HepG2 (cell line): ENCODE measurements around the gene EEFSEC. TPM values are rescaled to one million over a fixed set of nuclear protein-coding genes. Genes with fewer than 3 reads are reported as not detected.

Source experiments
- ATF4 ChIP-seq, 2 experiments: fragments of 450-650 bp in 1 of 2; sonication (generic) in 1 of 2; formaldehyde crosslinking; IDR thresholded peaks; 2 replicates each; pipeline versions ENCODE4 v1.5.0 to v1.8.0; 2020 to 2022; ENCODE audit warnings: mild to moderate bottlenecking in 1 of 2, missing genetic modification reagents in 1 of 2
- BCL6 ChIP-seq: IDR thresholded peaks from 2 replicates; pipeline ENCODE4 v1.6.1; 2016; ENCODE audit warnings: missing genetic modification reagents, missing compliant biosample characterization
- CTCF ChIP-seq: sonication (generic); formaldehyde crosslinking; IDR thresholded peaks from 2 replicates; pipeline ENCODE4 v1.5.0; 2020; ENCODE audit warnings: mild to moderate bottlenecking, missing genetic modification reagents, moderate library complexity
- FOXA1 ChIP-seq, 2 experiments: fragments of 450-650 bp in 1 of 2; sonication (generic) in 1 of 2; formaldehyde crosslinking in 1 of 2; IDR thresholded peaks; 2 replicates each; pipeline versions ENCODE4 v1.4.0 to v1.6.1; 2016 to 2020; ENCODE audit warnings: missing genetic modification reagents in 1 of 2
- GATAD1 ChIP-seq: IDR thresholded peaks from 2 replicates; pipeline ENCODE4 v1.6.1; 2016; ENCODE audit warnings: missing genetic modification reagents, missing compliant biosample characterization
- GPN1 ChIP-seq: sonication (generic); formaldehyde crosslinking; IDR thresholded peaks from 2 replicates; pipeline ENCODE4 v1.5.1; 2020; ENCODE audit warnings: missing genetic modification reagents, borderline replicate concordance
- HNF4A ChIP-seq: sonication (generic); formaldehyde crosslinking; IDR thresholded peaks from 2 replicates; pipeline ENCODE4 v1.4.0; 2020; ENCODE audit warnings: missing genetic modification reagents
- HNF4G ChIP-seq, 2 experiments: sonication (generic) in 1 of 2; formaldehyde crosslinking in 1 of 2; IDR thresholded peaks; 2 replicates each; pipeline versions ENCODE4 v1.4.0 to v1.6.1; 2011 to 2020; ENCODE audit warnings: borderline replicate concordance in 2 of 2, low read depth in 2 of 2, mild to moderate bottlenecking in 2 of 2, low read length in 1 of 2, missing genetic modification reagents in 1 of 2, moderate library complexity in 1 of 2
- KAT8 ChIP-seq: IDR thresholded peaks from 2 replicates; pipeline ENCODE4 v1.6.1; 2016; ENCODE audit warnings: missing genetic modification reagents, missing compliant biosample characterization
- KDM3A ChIP-seq: IDR thresholded peaks from 2 replicates; pipeline ENCODE4 v1.6.1; 2018; ENCODE audit warnings: low read depth, missing compliant biosample characterization
- KMT2B ChIP-seq: IDR thresholded peaks from 2 replicates; pipeline ENCODE4 v1.6.1; 2016; ENCODE audit warnings: missing genetic modification reagents, missing compliant biosample characterization
- LCORL ChIP-seq, 2 experiments: fragments of 450-650 bp in 1 of 2; sonication (generic) in 1 of 2; formaldehyde crosslinking in 1 of 2; IDR thresholded peaks; 2 replicates each; pipeline versions ENCODE4 v1.5.0 to v1.6.1; 2017 to 2020; ENCODE audit warnings: antibody characterized with exemption in 1 of 2, missing genetic modification reagents in 1 of 2
- RAD21 ChIP-seq: fragments of 450-650 bp; formaldehyde crosslinking; IDR thresholded peaks from 2 replicates; pipeline ENCODE4 v1.5.0; 2020; ENCODE audit warnings: mild to moderate bottlenecking
- RARA ChIP-seq: IDR thresholded peaks from 2 replicates; pipeline ENCODE4 v1.6.1; 2016; ENCODE audit warnings: missing genetic modification reagents, missing compliant biosample characterization
- REPIN1 ChIP-seq: sonication (generic); formaldehyde crosslinking; IDR thresholded peaks from 2 replicates; pipeline ENCODE4 v1.8.0; 2022; ENCODE audit warnings: missing genetic modification reagents, low read depth, mild to moderate bottlenecking, borderline replicate concordance
- RXRA ChIP-seq: sonication (generic); formaldehyde crosslinking; IDR thresholded peaks from 2 replicates; pipeline ENCODE4 v1.5.1; 2020; ENCODE audit warnings: missing genetic modification reagents
- TEAD3 ChIP-seq: optimal IDR thresholded peaks from 2 replicates; pipeline ENCODE3; 2016; ENCODE audit warnings: borderline replicate concordance
- ZBTB42 ChIP-seq: sonication (generic); formaldehyde crosslinking; IDR thresholded peaks from 2 replicates; pipeline ENCODE4 v1.5.0; 2020; ENCODE audit warnings: mild to moderate bottlenecking, missing genetic modification reagents
- ZGPAT ChIP-seq: IDR thresholded peaks from 2 replicates; pipeline ENCODE4 v1.6.1; 2016; ENCODE audit warnings: mild to moderate bottlenecking
- ZMYM4 ChIP-seq: sonication (generic); formaldehyde crosslinking; IDR thresholded peaks from 2 replicates; pipeline ENCODE4 v1.8.1; 2023; ENCODE audit warnings: mild to moderate bottlenecking, missing genetic modification reagents
- ZNF124 ChIP-seq: sonication (generic); formaldehyde crosslinking; IDR thresholded peaks from 2 replicates; pipeline ENCODE4 v1.4.0; 2020; ENCODE audit warnings: missing genetic modification reagents
- ZNF33B ChIP-seq: sonication (generic); formaldehyde crosslinking; IDR thresholded peaks from 2 replicates; pipeline ENCODE4 v1.5.1; 2020; ENCODE audit warnings: mild to moderate bottlenecking, missing genetic modification reagents
- ZNF382 ChIP-seq: sonication (generic); formaldehyde crosslinking; IDR thresholded peaks from 2 replicates; pipeline ENCODE4 v1.5.0; 2020; ENCODE audit warnings: missing genetic modification reagents, mild to moderate bottlenecking, borderline replicate concordance
- ZNF850 ChIP-seq: sonication (generic); formaldehyde crosslinking; conservative IDR thresholded peaks from 2 replicates; pipeline ENCODE4 v1.9.0; 2021; ENCODE audit warnings: mild to moderate bottlenecking, missing genetic modification reagents
- polyA plus RNA-seq, 8 experiments: library from polyadenylated mRNA; depleted of rRNA in 3 of 8; stranded (reverse) in 7 of 8; unstranded in 1 of 8; fragments of >200 nt; fragmentation: Illumina TruSeq in 4 of 8; extraction: Trizol in 4 of 8; gene quantifications; 2 replicates each; pipeline versions ENCODE4 v1.2.1 to v1.2.3, GENCODE V29; 2011 to 2016; ENCODE audit warnings: low read depth in 4 of 8, missing spikeins in 1 of 8, mixed read lengths in 1 of 8; ENCODE audit not compliant: insufficient read depth in 1 of 8
- total RNA-seq, 5 experiments: library from RNA; depleted of rRNA; stranded (reverse); fragments of >200 nt; fragmentation: Illumina TruSeq; extraction: Trizol; gene quantifications; 2 replicates each; pipeline ENCODE4 v1.2.3, GENCODE V29; 2016; ENCODE audit warnings: low read depth in 1 of 5
- TF ChIP-seq, protein P1 (sequence below): sonication (generic); formaldehyde crosslinking; IDR thresholded peaks from 2 replicates; pipeline ENCODE4 v1.4.0; 2020; ENCODE audit warnings: missing genetic modification reagents

EEFSEC gene
- total and polyA plus RNA-seq, 2 of the 13 experiments (the other 11 are each of a cell fraction or from before 2014, with no cell fraction given): 6.4 to 24.2 TPM

GRCh38 chr3:128170866-128171516, 17.7 kb downstream of the EEFSEC start (continued):
- TF ChIP-seq REPIN1 (CRISPR knock-in tag) (peak; percentile 87; the same call in 1 of the 2 replicates), KMT2B (CRISPR knock-in tag) (0 out of 2 replicates have a peak, but pooled peaks have one; percentile 32), TEAD3 (CRISPR knock-in tag) (peak; percentile 88), RARA (CRISPR knock-in tag) (peak; percentile 76), ZNF33B (CRISPR knock-in tag) (no peak), RXRA (CRISPR knock-in tag) (peak; percentile 41; the same call in 1 of the 2 replicates), ZNF850 (CRISPR knock-in tag) (no peak), BCL6 (CRISPR knock-in tag) (peak; percentile 91), KAT8 (CRISPR knock-in tag) (peak; percentile 74), ZMYM4 (CRISPR knock-in tag) (peak; percentile 83), GPN1 (CRISPR knock-in tag) (no peak), KDM3A (CRISPR knock-in tag) (peak; percentile 29; the same call in 1 of the 2 replicates), ZBTB42 (CRISPR knock-in tag) (no peak), GATAD1 (CRISPR knock-in tag) (peak; percentile 33; the same call in 1 of the 2 replicates), HNF4A (CRISPR knock-in tag) (peak; percentile 63), FOXA1 (IDR thresholded peaks at IDR 0.05) (no peak), FOXA1 (CRISPR knock-in tag; IDR thresholded peaks at IDR 0.05) (peak; percentile 65), ATF4 (CRISPR knock-in tag; IDR thresholded peaks at IDR 0.05) (no peak), ZGPAT (CRISPR knock-in tag) (peak; percentile 50), LCORL (IDR thresholded peaks at IDR 0.05) (no peak), LCORL (CRISPR knock-in tag; IDR thresholded peaks at IDR 0.05) (peak; percentile 71; the same call in 1 of the 2 replicates), HNF4G (IDR thresholded peaks at IDR 0.05; ENCODE audit: borderline replicate concordance, low read depth, low read length) (peak; percentile 52; the same call in 1 of the 2 replicates), HNF4G (CRISPR knock-in tag; IDR thresholded peaks at IDR 0.05; ENCODE audit: borderline replicate concordance, low read depth) (no peak), ZNF124 (CRISPR knock-in tag) (peak; percentile 56; the same call in 1 of the 2 replicates), RAD21 (CRISPR knock-in tag) (peak; percentile 91), ZNF382 (CRISPR knock-in tag) (no peak), CTCF (CRISPR knock-in tag) (peak; percentile 95)
- TF ChIP-seq, protein P1, sequence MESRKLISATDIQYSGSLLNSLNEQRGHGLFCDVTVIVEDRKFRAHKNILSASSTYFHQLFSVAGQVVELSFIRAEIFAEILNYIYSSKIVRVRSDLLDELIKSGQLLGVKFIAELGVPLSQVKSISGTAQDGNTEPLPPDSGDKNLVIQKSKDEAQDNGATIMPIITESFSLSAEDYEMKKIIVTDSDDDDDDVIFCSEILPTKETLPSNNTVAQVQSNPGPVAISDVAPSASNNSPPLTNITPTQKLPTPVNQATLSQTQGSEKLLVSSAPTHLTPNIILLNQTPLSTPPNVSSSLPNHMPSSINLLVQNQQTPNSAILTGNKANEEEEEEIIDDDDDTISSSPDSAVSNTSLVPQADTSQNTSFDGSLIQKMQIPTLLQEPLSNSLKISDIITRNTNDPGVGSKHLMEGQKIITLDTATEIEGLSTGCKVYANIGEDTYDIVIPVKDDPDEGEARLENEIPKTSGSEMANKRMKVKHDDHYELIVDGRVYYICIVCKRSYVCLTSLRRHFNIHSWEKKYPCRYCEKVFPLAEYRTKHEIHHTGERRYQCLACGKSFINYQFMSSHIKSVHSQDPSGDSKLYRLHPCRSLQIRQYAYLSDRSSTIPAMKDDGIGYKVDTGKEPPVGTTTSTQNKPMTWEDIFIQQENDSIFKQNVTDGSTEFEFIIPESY (CRISPR knock-in tag): peak; percentile 58
